ENCODE data around the gene ZCCHC7.
"Not testable (repeated sequence)": the region's sequence is repeated elsewhere in the genome, so short reads cannot be mapped to it uniquely, and the experiment has no call there.

ZCCHC7 gene

DNA sequence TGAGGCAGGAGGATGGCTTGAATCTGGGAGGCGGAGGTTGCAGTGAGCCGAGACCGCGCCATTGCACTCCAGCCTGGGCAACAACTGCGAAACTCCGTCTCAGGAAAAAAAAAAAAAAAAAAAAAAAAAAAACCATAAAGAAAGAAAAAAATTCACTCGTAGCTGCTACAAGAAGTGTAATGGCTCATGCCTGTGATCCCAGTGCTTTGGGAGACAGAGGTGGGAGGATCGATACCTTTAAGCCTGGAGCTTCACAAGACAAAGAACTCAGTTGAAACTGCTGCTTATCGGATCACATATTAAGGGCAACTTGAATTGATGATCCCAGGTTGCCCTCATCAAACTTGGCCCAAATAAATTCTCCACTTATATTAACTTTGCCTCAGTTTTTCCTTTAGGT lies 1.0 kb upstream of the ZCCHC7 start:
- FAIRE-seq, result no peak

GRCh38 chr9:37120843-37121335 lies 515 bp downstream of the ZCCHC7 start:
- not testable (repeated sequence) for DNase-seq (ENCODE audit: low spot score); FAIRE-seq

More for the DNA sequence above, 1.0 kb upstream of the ZCCHC7 start:
- no peak for DNase-seq (ENCODE audit: low spot score)

DNA sequence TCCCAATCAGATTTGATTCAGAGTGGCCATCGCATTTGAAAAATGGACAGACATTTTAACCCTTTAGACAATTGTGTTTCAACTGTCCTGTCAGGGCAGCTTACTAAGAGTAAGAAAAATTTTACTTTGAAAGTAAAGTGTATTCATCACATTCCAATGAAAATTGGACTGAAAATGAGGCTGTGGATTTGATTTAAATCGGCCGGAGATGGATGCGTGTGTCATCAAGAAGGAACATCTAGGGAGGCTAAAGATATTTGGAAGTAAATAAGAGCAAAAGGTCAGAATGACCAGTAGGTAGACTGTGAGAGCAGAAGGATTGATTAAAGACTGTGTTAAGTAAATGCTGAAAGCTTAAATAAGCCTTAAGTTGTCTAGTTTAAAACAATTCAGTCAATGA lies 1.5 kb downstream of the ZCCHC7 start:
- FAIRE-seq, result no peak
- no peak for DNase-seq (ENCODE audit: low spot score)

GRCh38 chr9:37126214-37126788 lies 5.9 kb downstream of the ZCCHC7 start:
- DNase-seq (ENCODE audit: low spot score) (no peak), FAIRE-seq (no peak)

GRCh38 chr9:37127018-37127417 lies 6.6 kb downstream of the ZCCHC7 start:
- DNase-seq (ENCODE audit: low spot score) (no peak), FAIRE-seq (no peak)

DNA sequence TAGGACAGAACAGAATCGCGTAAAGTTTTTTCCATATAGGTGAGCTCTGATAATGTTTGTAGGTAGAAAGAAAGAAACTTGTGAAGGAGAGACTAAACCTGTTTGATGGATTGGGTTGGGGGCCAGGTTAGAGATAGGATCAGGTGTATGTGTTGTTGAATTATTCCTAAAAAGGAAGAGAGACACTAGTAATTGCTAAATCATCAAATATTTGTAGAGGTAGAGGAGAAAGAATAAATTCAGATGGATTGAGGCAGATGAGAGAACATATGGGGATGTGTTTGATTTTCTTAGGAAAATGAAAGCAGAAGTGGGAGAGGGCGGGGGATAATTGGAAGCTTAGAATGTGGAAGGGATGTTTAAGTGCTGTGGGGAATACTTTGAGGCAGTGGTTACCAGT lies 7.7 kb downstream of the ZCCHC7 start:
- FAIRE-seq (no peak), DNase-seq (ENCODE audit: low spot score) (no peak)

GRCh38 chr9:37134166-37134565 lies 13.8 kb downstream of the ZCCHC7 start:
- no peak for FAIRE-seq
- no peak for DNase-seq (ENCODE audit: low spot score)

DNA sequence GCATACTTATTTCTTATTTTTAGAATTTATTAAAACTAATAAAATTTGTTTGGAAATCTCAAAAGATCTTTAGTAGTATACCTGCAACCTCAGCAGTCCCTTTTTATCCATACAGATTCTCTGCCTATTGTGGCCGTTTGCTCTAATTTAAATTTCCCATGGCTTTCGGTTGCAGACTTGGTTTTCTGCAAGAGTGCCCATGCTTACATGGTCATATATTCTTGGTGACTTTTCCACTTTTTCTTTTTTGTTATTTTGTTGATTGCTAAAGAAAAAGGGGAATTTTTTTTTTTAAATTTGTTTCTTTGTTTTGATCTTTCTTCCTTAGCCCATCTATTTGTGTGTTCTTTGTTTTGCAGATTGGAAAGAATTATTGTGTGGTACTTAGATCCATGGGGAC lies 20.6 kb downstream of the ZCCHC7 start:
- FAIRE-seq, result peak; percentile 30
- DNase-seq (ENCODE audit: low spot score), result no peak

DNA sequence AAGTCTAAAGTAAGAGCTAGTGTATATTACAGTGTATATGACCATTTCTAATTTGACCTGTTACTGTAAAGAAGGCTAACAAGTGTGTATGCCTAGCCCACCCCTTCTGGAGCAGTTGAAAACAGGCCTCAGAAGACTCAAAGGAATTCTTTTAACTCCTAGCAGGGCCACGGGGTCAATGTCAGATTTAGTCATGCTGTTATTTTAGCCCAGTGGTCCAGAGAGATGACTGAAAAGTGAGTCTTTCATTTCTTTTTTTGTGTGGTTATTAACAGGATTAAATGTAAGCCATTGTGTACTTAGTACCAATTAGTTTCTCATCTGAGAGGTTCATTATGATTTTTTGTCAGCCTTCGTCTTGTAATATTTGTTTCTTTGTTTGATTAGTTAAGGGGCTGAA lies 24.4 kb downstream of the ZCCHC7 start:
- DNase-seq (ENCODE audit: low spot score) (peak; percentile 45), FAIRE-seq (peak; percentile 77)

DNA sequence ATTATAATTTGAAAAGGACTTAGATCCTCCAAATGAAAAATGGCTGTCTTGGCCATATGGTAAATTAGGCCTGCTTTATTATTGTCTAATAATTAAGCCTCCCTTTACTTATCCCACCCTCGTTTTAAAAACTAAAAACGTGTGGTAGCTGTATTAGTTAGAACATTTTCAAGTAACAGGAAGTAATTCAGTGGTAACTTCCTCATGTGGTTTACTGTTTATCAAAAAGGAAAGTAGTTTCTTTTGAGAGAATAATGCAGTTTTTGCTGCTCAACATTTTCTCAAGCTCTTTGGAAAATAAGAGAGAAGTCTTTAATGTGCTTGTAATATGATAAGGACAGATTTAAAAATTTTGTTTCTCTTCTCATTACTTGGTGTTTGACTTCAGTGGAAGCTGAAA lies 26.0 kb downstream of the ZCCHC7 start:
- FAIRE-seq, result no peak
- DNase-seq (ENCODE audit: low spot score), result no peak

DNA sequence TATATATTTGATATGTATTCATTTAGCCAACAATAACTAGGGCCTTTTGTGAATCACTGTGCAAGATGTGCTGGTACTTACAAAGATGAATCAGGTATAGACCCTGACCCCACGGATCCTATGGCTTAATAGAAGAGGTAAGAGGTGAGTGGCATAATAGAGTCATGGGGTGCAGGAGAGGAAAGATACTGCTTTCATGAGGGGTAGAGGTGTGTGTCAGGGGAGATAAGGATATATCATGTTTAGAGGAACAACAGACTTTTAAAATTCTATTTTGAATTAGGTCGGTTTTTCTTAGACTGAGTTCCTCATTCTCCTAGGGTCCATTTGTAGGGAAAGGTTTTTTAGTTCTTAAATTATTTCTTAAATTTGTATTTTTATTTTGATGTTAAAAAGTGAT lies 27.8 kb downstream of the ZCCHC7 start:
- no peak for FAIRE-seq

GRCh38 chr9:37149666-37150308 lies 29.4 kb downstream of the ZCCHC7 start:
- FAIRE-seq (no peak), DNase-seq (ENCODE audit: low spot score) (no peak)

More for the DNA sequence above, 27.8 kb downstream of the ZCCHC7 start:
- DNase-seq (ENCODE audit: low spot score), result no peak

GRCh38 chr9:37150415-37150814 lies 30.0 kb downstream of the ZCCHC7 start:
- DNase-seq (ENCODE audit: low spot score), result no peak
- FAIRE-seq, result no peak

DNA sequence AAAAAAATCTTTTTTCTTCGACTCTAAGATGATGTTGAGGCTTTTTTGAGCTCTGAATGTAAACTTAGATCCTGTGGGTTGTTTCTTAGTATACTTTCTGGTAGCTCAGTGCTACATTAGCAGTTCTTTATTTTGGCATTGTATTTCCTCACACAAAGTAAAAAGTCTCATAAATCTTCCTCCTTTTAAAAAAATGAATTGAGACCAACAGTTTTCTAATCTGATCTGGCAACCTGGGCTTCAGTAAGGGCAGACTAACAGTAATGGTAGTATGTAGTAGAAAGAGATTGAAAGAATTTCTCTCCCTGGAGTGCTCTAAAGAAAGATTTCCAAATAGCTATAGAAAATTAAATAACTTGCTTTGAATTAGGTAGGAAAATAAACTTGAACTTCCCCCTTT lies 31.4 kb downstream of the ZCCHC7 start:
- FAIRE-seq, result no peak

GRCh38 chr9:37152365-37152764 lies 32.0 kb downstream of the ZCCHC7 start:
- no peak for FAIRE-seq
- DNase-seq (ENCODE audit: low spot score), result no peak

More for the DNA sequence above, 31.4 kb downstream of the ZCCHC7 start:
- DNase-seq (ENCODE audit: low spot score), result no peak

- FAIRE-seq (no peak), DNase-seq (ENCODE audit: low spot score) (no peak)
These were observed 35.2 kb downstream of the ZCCHC7 start for GRCh38 chr9:37155601-37156000.

DNA sequence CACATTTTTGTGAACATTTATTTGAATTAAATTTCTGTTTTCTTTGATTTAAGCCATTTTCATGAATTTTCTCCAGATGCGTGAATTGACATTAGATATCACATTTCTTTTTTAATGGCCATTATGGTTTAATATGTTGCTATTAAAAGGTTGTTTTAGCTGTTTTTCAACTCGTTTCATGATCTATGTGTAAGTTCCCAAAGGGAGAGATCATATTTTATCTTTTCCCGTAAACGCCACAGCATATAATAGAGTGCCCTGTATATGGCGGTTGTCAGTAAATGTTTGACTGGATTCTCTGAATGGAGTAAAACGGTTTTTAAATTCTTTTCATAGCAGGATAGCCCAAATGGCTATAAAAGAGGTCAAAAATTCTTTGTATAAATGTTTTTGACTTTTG lies 35.8 kb downstream of the ZCCHC7 start:
- DNase-seq (ENCODE audit: low spot score) (no peak), FAIRE-seq (no peak)

GRCh38 chr9:37156781-37157356 lies 36.5 kb downstream of the ZCCHC7 start:
- no peak for FAIRE-seq
- no peak for DNase-seq (ENCODE audit: low spot score)

- FAIRE-seq (no peak), DNase-seq (ENCODE audit: low spot score) (no peak)
These were observed 37.5 kb downstream of the ZCCHC7 start for GRCh38 chr9:37157726-37158377.

- DNase-seq (ENCODE audit: low spot score), result no peak
- no peak for FAIRE-seq
These were observed 42.9 kb downstream of the ZCCHC7 start for GRCh38 chr9:37163299-37163698.

GRCh38 chr9:37164335-37164734 lies 44.0 kb downstream of the ZCCHC7 start:
- not testable (repeated sequence) for FAIRE-seq

GRCh38 chr9:37165644-37166043 lies 45.3 kb downstream of the ZCCHC7 start:
- DNase-seq (ENCODE audit: low spot score), result no peak
- no peak for FAIRE-seq

More at GRCh38 chr9:37164335-37164734, 44.0 kb downstream of the ZCCHC7 start:
- DNase-seq (ENCODE audit: low spot score), result not testable (repeated sequence)

Measured in RCC 7860 (cell line).